HG03521 (cell line): ENCODE data around the gene YWHAB.

Source experiments
- ATAC-seq: cut with Tn5 transposase; IDR thresholded peaks from one replicate; pipeline ENCODE4 v1.9.1; 2021; ENCODE audit warnings: mild to moderate bottlenecking, moderate library complexity; ENCODE audit not compliant: unreplicated experiment

The YWHAB gene

GRCh38 chr20:44950368-44950767, 64.9 kb downstream of the YWHAB start:
- ATAC-seq, result no peak

GRCh38 chr20:44952731-44953130, 67.2 kb downstream of the YWHAB start:
- no peak for ATAC-seq

- no peak for ATAC-seq
Observed at GRCh38 chr20:44954211-44954610, 68.7 kb downstream of the YWHAB start.

DNA sequence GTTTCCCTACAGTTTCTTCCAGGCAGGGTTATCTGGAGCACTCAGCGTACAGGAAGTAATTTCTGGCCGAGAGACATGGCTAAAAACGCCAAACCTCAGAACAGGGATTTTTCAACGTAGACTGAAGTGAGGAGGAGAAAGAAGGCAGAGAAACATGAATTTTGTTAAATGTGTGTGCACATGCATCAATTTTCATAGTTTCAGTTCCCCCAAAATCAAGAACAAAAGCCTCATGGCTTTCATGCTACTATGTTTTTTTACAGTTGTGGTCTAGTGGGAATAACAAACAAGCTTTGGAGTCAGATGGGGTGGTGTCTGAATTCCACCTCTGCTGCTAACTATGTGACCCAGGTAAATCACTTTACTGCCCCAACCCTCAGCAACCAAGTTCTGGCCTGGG, 69.8 kb downstream of the YWHAB start:
- ATAC-seq, result no peak

- no peak for ATAC-seq
Observed at GRCh38 chr20:44956410-44956809, 70.9 kb downstream of the YWHAB start.
